OCI-LY7 (cell line): Measurements from ENCODE around the gene RTN4RL2. TPM values are rescaled to one million over a fixed set of nuclear protein-coding genes. Genes with fewer than 3 reads are reported as not detected.

Source experiments
- BruUV-seq: library from RNA; stranded (reverse); fragments of 400-500 nt; replicated peaks from 2 replicates; lab custom pipeline; 2021; lab: Mats Ljungman, UMichigan
- CTCF ChIA-PET: fragments of 300-600 bp; sonication (Branson Sonifier 250); formaldehyde crosslinking; loops from one replicate; lab custom pipeline; 2022; ENCODE audit warnings: antibody characterized with exemption; ENCODE audit not compliant: unreplicated experiment; lab: Charles Lee
- POLR2A ChIA-PET: fragments of 300-600 bp; sonication (Branson Sonifier 250); formaldehyde crosslinking; loops from one replicate; lab custom pipeline; 2022; ENCODE audit warnings: antibody characterized with exemption; lab: Charles Lee
- DNase-seq: peaks from one replicate; pipeline ENCODE4 v3.0.0-alpha.2; 2015; ENCODE audit warnings: low spot score
- H2AFZ ChIP-seq: fragments of 200-600 bp; sonication (generic), shearing (Covaris generic); 2 replicates; pipeline ENCODE4 v1.6.1; 2014; ENCODE audit warnings: mild to moderate bottlenecking, antibody characterized with exemption, low read length, moderate library complexity
- H3K27ac ChIP-seq: fragments of 200-600 bp; sonication (generic); 2 replicates; pipeline ENCODE4 v1.5.1; 2014; ENCODE audit warnings: mixed run types, low read depth, mild to moderate bottlenecking, moderate library complexity, low read length, inconsistent platforms; ENCODE audit not compliant: poor library complexity, severe bottlenecking
- H3K36me3 ChIP-seq: fragments of 200-600 bp; sonication (generic); 2 replicates; pipeline ENCODE4 v1.6.1; 2014; ENCODE audit warnings: mild to moderate bottlenecking, antibody characterized with exemption, low read length, moderate library complexity, mixed read lengths; ENCODE audit not compliant: insufficient read depth
- H3K4me1 ChIP-seq: fragments of 200-600 bp; sonication (generic); 2 replicates; pipeline ENCODE4 v1.5.1; 2014; ENCODE audit warnings: mild to moderate bottlenecking, low read length; ENCODE audit not compliant: insufficient read depth, poor library complexity, severe bottlenecking
- H3K4me2 ChIP-seq: fragments of 200-600 bp; sonication (generic); 2 replicates; pipeline ENCODE4 v1.6.1; 2014; ENCODE audit warnings: mild to moderate bottlenecking, low read length
- H3K4me3 ChIP-seq: fragments of 200-600 bp; sonication (generic); 2 replicates; pipeline ENCODE4 v1.5.1; 2014; ENCODE audit warnings: mild to moderate bottlenecking, low read depth, low read length; ENCODE audit not compliant: poor library complexity, severe bottlenecking
- H3K79me2 ChIP-seq: fragments of 200-600 bp; sonication (generic); 2 replicates; pipeline ENCODE4 v1.6.1; 2016; ENCODE audit warnings: low read depth, mild to moderate bottlenecking, low read length, moderate library complexity, mixed read lengths; ENCODE audit not compliant: insufficient read depth
- H3K9me2 ChIP-seq: fragments of 200-600 bp; sonication (generic); 2 replicates; pipeline ENCODE4 v1.6.1; 2016; ENCODE audit warnings: mild to moderate bottlenecking, low read length, mixed read lengths; ENCODE audit not compliant: insufficient read depth
- H3K9me3 ChIP-seq: fragments of 200-600 bp; sonication (generic); 2 replicates; pipeline ENCODE4 v1.6.1; 2014; ENCODE audit warnings: mild to moderate bottlenecking, mixed run types, low read length, mixed read lengths
- H4K20me1 ChIP-seq: fragments of 200-600 bp; sonication (generic); 2 replicates; pipeline ENCODE4 v1.6.1; 2014; ENCODE audit warnings: mild to moderate bottlenecking, antibody characterized with exemption, low read length, moderate library complexity, mixed read lengths; ENCODE audit not compliant: insufficient read depth
- CTCF ChIP-seq: fragments of 200-600 bp; sonication (generic); conservative IDR thresholded peaks from 2 replicates; pipeline ENCODE4 v1.5.1; 2014; ENCODE audit warnings: mild to moderate bottlenecking, antibody characterized with exemption, low read length, moderate library complexity, mixed read lengths
- EZH2phosphoT487 ChIP-seq: fragments of 200-600 bp; sonication (generic); IDR thresholded peaks from 2 replicates; pipeline ENCODE4 v1.6.1; 2018; ENCODE audit warnings: low read depth, borderline replicate concordance, mild to moderate bottlenecking, mixed run types, antibody characterized with exemption, low read length, moderate library complexity, mixed read lengths
- intact Hi-C: fragments of 100-400 bp; cut with micrococcal nuclease; formaldehyde crosslinking; loops from one replicate; pipeline ENCODE4 v1.10.0; 2022; ENCODE audit not compliant: unreplicated experiment
- total RNA-seq, 2 experiments: library from RNA; depleted of rRNA in 1 of 2; stranded (reverse); fragments of >200 nt in 1 of 2; shearing (Covaris generic) in 1 of 2; gene quantifications; 2 replicates each; pipeline ENCODE4 v1.2.3, GENCODE V29; 2014 to 2022

RTN4RL2 gene
- total RNA-seq, 2 experiments from 2014 or later, result 0.25 to 4.2 TPM

GRCh38 chr11:57514538-57515331, 54.4 kb downstream of the RTN4RL2 start:
- H3K4me3 ChIP-seq, result peak overlapping the region; percentile 91
- no peaks in the 10 kb centered on the region for H4K20me1 ChIP-seq
- H3K9me3 ChIP-seq, result no peaks in the 10 kb centered on the region
- TF ChIP-seq CTCF, result no peak
- TF ChIP-seq EZH2phosphoT487, result no peak
- peak overlapping the region; percentile 79 for H2AFZ ChIP-seq
- intact Hi-C loops, result loop anchor here (5.0 to 10.0 kb wide), 2 partner anchors 153 to 1580 kb away; partner anchors contain the start of gene ZDHHC5
- peak; percentile 65 for DNase-seq
- H3K27ac ChIP-seq, result peak overlapping the region; percentile 65
- peak overlapping the region; percentile 87 for H3K4me2 ChIP-seq
- H3K79me2 ChIP-seq, result peaks cover 40% of the 10 kb centered on the region; the same call in 1 of the 2 replicates
- BruUV-seq, result no TSS peak
- peaks cover 43% of the 10 kb centered on the region for H3K4me1 ChIP-seq
- H3K9me2 ChIP-seq, result no peaks in the 10 kb centered on the region
- H3K36me3 ChIP-seq, result peaks cover 21% of the 10 kb centered on the region
- ChIA-PET POLR2A (interaction anchor here (0.6 to 5.9 kb wide), 8 partner anchors 8 to 149 kb away, joined by 3 to 64 read pairs (median 6); partner anchors contain the start of gene TIMM10), CTCF (interaction anchor here (1.5 to 5.2 kb wide), 2 partner anchors 13 to 21 kb away, joined by 8 to 21 read pairs; no protein-coding TSS in a partner anchor)

- Histone ChIP-seq H3K79me2 (peaks cover 40% of the 10 kb centered on the region; the same call in 1 of the 2 replicates), H3K9me3 (no peaks in the 10 kb centered on the region), H3K9me2 (no peaks in the 10 kb centered on the region), H4K20me1 (no peaks in the 10 kb centered on the region), H3K27ac (peak within 1 kb of the TSS; percentile 65), H3K4me3 (peak within 1 kb of the TSS; percentile 91), H2AFZ (peak within 1 kb of the TSS; percentile 79), H3K4me2 (peak within 1 kb of the TSS; percentile 87), H3K4me1 (peaks cover 43% of the 10 kb centered on the region), H3K36me3 (peaks cover 21% of the 10 kb centered on the region)
- CTCF ChIA-PET, result interaction anchor here (3.3 to 5.2 kb wide), 2 partner anchors 12 to 22 kb away, joined by 21 to 25 read pairs; no protein-coding TSS in a partner anchor
- POLR2A ChIA-PET, result interaction anchor here (0.7 to 5.9 kb wide), 8 partner anchors 9 to 48 kb away, joined by 3 to 64 read pairs (median 6); partner anchors contain the start of gene TIMM10
- no TSS peak for BruUV-seq
- DNase-seq, result peak; percentile 63
- intact Hi-C loops, result loop anchor here (10.0 kb wide), 1 partner anchor 1579 kb away; no protein-coding TSS in a partner anchor
- TF ChIP-seq CTCF (0 out of 2 replicates have a peak, but pooled peaks have one; percentile 31), EZH2phosphoT487 (no peak)
Observed at GRCh38 chr11:57515332-57516060, 55.2 kb downstream of the RTN4RL2 start, which contains the start of gene SLC43A1. SLC43A1 (minus strand) TSS chr11:57515702; CDS start chr11:57514111, 1,591 bp downstream.
